MCF 10A (cell line): ENCODE data around the gene SIRT5. TPM values are rescaled to one million over a fixed set of nuclear protein-coding genes. Genes with fewer than 3 reads are reported as not detected.

Experiments used
- BruUV-seq: library from RNA; stranded (reverse); fragments of 400-500 nt; replicated peaks from 2 replicates; lab custom pipeline; 2021; lab: Mats Ljungman, UMichigan
- CTCF ChIA-PET: fragments of 300-600 bp; sonication (Branson Sonifier 250); formaldehyde crosslinking; extraction: SDS; loops from one replicate; lab custom pipeline; 2021; ENCODE audit warnings: antibody characterized with exemption, inconsistent platforms; lab: Yijun Ruan, JAX
- POLR2A ChIA-PET: fragments of 300-600, 350-650 bp; sonication (Branson Sonifier 250); formaldehyde crosslinking; extraction: SDS; loops from one replicate; lab custom pipeline; 2020; ENCODE audit warnings: antibody characterized with exemption, inconsistent platforms; lab: Yijun Ruan, JAX
- DNase-seq: peaks from one replicate; pipeline ENCODE4 v3.0.0-alpha.2; 2018; ENCODE audit not compliant: unreplicated experiment
- H3K27ac Mint-ChIP-seq: one replicate; pipeline ENCODE4 v1.8.0; 2022; ENCODE audit warnings: mild to moderate bottlenecking, low read depth, mixed read lengths; ENCODE audit not compliant: unreplicated experiment
- H3K27me3 Mint-ChIP-seq: one replicate; pipeline ENCODE4 v1.8.0; 2022; ENCODE audit warnings: mixed read lengths; ENCODE audit not compliant: insufficient read depth, unreplicated experiment
- H3K36me3 Mint-ChIP-seq: one replicate; pipeline ENCODE4 v1.8.0; 2022; ENCODE audit warnings: mild to moderate bottlenecking, moderate library complexity, mixed read lengths; ENCODE audit not compliant: insufficient read depth, unreplicated experiment
- H3K4me1 Mint-ChIP-seq: one replicate; pipeline ENCODE4 v1.8.0; 2022; ENCODE audit warnings: mixed read lengths; ENCODE audit not compliant: insufficient read depth, unreplicated experiment
- H3K4me3 Mint-ChIP-seq: one replicate; pipeline ENCODE4 v1.8.0; 2022; ENCODE audit warnings: mild to moderate bottlenecking, moderate library complexity, mixed read lengths; ENCODE audit not compliant: unreplicated experiment
- H3K9me3 Mint-ChIP-seq: one replicate; pipeline ENCODE4 v1.8.0; 2022; ENCODE audit warnings: mixed read lengths; ENCODE audit not compliant: unreplicated experiment
- CTCF ChIP-seq: fragments of 200-600 bp; IDR thresholded peaks from one replicate; pipeline ENCODE4 v1.8.0; 2022; ENCODE audit warnings: antibody characterized with exemption, mild to moderate bottlenecking; ENCODE audit not compliant: unreplicated experiment
- intact Hi-C: fragments of 100-400 bp; cut with micrococcal nuclease; formaldehyde crosslinking; loops from 2 replicates; pipeline ENCODE4 v1.14.1; 2022
- total RNA-seq: library from RNA; stranded (reverse); gene quantifications from 2 replicates; pipeline ENCODE4 v1.2.3, GENCODE V29; 2022

The SIRT5 gene
- total RNA-seq, 1 experiment from 2014 or later, result 12.8 TPM

- DNase-seq, result no peak
- ChIA-PET POLR2A (interaction anchor here (0.6 to 1.3 kb wide), 3 partner anchors 12 to 424 kb away, joined by 3 to 5 read pairs (median 4); no protein-coding TSS in a partner anchor), CTCF (interaction anchor here (0.6 to 1.6 kb wide), 6 partner anchors 11 to 1846 kb away, joined by 3 to 5 read pairs (median 4); partner anchors contain the start of gene SIRT5)
- intact Hi-C loops, result no loop called here
- H3K4me3 Mint-ChIP-seq, result no peak overlapping the region
- TF ChIP-seq CTCF, result no peak
- no peaks in the 10 kb centered on the region for H3K36me3 Mint-ChIP-seq
- no peaks in the 10 kb centered on the region for H3K4me1 Mint-ChIP-seq
- no peaks in the 10 kb centered on the region for H3K9me3 Mint-ChIP-seq
- no peak overlapping the region for H3K27ac Mint-ChIP-seq
- no TSS peak for BruUV-seq
- no peaks in the 10 kb centered on the region for H3K27me3 Mint-ChIP-seq
These were observed 12.7 kb upstream of the SIRT5 start for GRCh38 chr6:13561624-13562267.

- intact Hi-C loops, result no loop called here
- DNase-seq, result no peak
These were observed 11.4 kb upstream of the SIRT5 start for GRCh38 chr6:13563009-13563408.

GRCh38 chr6:13565921-13566320, 8.5 kb upstream of the SIRT5 start:
- BruUV-seq, result no TSS peak
- no peak for TF ChIP-seq CTCF
- Mint-ChIP-seq H3K36me3 (no peaks in the 10 kb centered on the region), H3K4me1 (no peaks in the 10 kb centered on the region), H3K4me3 (no peak overlapping the region), H3K27me3 (no peaks in the 10 kb centered on the region), H3K27ac (no peak overlapping the region), H3K9me3 (no peaks in the 10 kb centered on the region)
- intact Hi-C loops, result no loop called here
- no peak for DNase-seq
- CTCF ChIA-PET, result interaction anchor here (1.5 kb wide), 1 partner anchor 9 kb away, joined by 5 read pairs; the partner anchor contains the start of gene SIRT5
- POLR2A ChIA-PET, result no interaction called here

More at GRCh38 chr6:13563009-13563408, 11.4 kb upstream of the SIRT5 start:
- no peaks in the 10 kb centered on the region for H3K4me1 Mint-ChIP-seq
- TF ChIP-seq CTCF, result no peak
- H3K36me3 Mint-ChIP-seq, result no peaks in the 10 kb centered on the region
- CTCF ChIA-PET, result interaction anchor here (0.6 to 2.1 kb wide), 4 partner anchors 12 to 83 kb away, joined by 4 to 14 read pairs (median 5); partner anchors contain the start of gene SIRT5
- BruUV-seq, result no TSS peak
- no peaks in the 10 kb centered on the region for H3K27me3 Mint-ChIP-seq
- POLR2A ChIA-PET, result interaction anchor here (0.6 kb wide), 1 partner anchor 141 kb away, joined by 3 read pairs; no protein-coding TSS in a partner anchor
- no peak overlapping the region for H3K27ac Mint-ChIP-seq
- H3K4me3 Mint-ChIP-seq, result no peak overlapping the region
- H3K9me3 Mint-ChIP-seq, result no peaks in the 10 kb centered on the region

GRCh38 chr6:13566500-13566899, 7.9 kb upstream of the SIRT5 start:
- no peak overlapping the region for H3K27ac Mint-ChIP-seq
- DNase-seq, result no peak
- H3K36me3 Mint-ChIP-seq, result no peaks in the 10 kb centered on the region
- POLR2A ChIA-PET, result no interaction called here
- no peak for TF ChIP-seq CTCF
- intact Hi-C loops, result no loop called here
- H3K27me3 Mint-ChIP-seq, result no peaks in the 10 kb centered on the region
- no TSS peak for BruUV-seq
- CTCF ChIA-PET, result interaction anchor here (1.5 kb wide), 1 partner anchor 8 kb away, joined by 5 read pairs; the partner anchor contains the start of gene SIRT5
- no peaks in the 10 kb centered on the region for H3K9me3 Mint-ChIP-seq
- no peaks in the 10 kb centered on the region for H3K4me1 Mint-ChIP-seq
- no peak overlapping the region for H3K4me3 Mint-ChIP-seq
